Peyer's patch (tissue), 4 donors: ENCODE measurements around the gene STAMBPL1.

Experiments used
- POLR2A ChIP-seq, 2 donors: fragments of 450-650 bp; IDR thresholded peaks; one replicate each; pipeline ENCODE4 v1.5.1; 2017; ENCODE audit warnings: antibody characterized with exemption in 2 of 2, mild to moderate bottlenecking in 2 of 2, moderate library complexity in 2 of 2
- TF ChIP-seq, protein P1 (sequence below), 6 experiments: fragments of 450-650 bp in 4 of 6; fragments of 200-600 bp in 2 of 6; sonication (generic) in 1 of 6; IDR thresholded peaks; one replicate each; pipeline ENCODE4 v1.5.1; 2017 to 2019; ENCODE audit warnings: antibody characterized with exemption in 6 of 6, mild to moderate bottlenecking in 3 of 6, moderate library complexity in 1 of 6

DNA sequence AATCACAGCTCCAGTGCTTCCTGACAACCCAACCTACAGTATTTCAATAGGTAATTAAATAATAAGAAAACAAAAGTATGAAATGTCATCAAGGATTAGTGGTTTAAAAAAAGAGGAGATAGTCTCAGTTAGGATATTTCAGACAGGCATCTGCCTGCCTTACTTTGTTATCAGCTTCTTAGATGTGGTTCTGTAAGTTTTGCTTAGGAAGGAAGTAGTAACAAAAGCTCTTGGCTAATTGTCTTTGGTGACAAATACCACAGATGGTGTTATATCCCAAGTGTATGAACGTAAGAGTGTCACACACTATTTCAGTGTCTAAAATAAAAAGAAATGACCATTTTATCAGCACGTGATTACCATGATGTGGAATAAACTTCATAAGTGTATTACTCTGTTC is 82.3 kb downstream of the STAMBPL1 start:
- TF ChIP-seq, protein P1, sequence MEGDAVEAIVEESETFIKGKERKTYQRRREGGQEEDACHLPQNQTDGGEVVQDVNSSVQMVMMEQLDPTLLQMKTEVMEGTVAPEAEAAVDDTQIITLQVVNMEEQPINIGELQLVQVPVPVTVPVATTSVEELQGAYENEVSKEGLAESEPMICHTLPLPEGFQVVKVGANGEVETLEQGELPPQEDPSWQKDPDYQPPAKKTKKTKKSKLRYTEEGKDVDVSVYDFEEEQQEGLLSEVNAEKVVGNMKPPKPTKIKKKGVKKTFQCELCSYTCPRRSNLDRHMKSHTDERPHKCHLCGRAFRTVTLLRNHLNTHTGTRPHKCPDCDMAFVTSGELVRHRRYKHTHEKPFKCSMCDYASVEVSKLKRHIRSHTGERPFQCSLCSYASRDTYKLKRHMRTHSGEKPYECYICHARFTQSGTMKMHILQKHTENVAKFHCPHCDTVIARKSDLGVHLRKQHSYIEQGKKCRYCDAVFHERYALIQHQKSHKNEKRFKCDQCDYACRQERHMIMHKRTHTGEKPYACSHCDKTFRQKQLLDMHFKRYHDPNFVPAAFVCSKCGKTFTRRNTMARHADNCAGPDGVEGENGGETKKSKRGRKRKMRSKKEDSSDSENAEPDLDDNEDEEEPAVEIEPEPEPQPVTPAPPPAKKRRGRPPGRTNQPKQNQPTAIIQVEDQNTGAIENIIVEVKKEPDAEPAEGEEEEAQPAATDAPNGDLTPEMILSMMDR (IDR thresholded peaks at IDR 0.05): no peak
- TF ChIP-seq POLR2A (IDR thresholded peaks at IDR 0.05): no peak
